ENCODE results near the gene TSPAN15. TPM values are rescaled to one million over a fixed set of nuclear protein-coding genes. Genes with fewer than 3 reads are reported as not detected.

Gene TSPAN15
- total RNA-seq, 2 experiments from 2014 or later = 0.58 to 1.2 TPM

- CTCF ChIA-PET = no interaction called here
- H3K4me3 Mint-ChIP-seq = no peak overlapping the region
- ATAC-seq (no peak), DNase-seq (no peak)
- intact Hi-C loops (cut with micrococcal nuclease) = no loop called here
- no peaks in the 10 kb centered on the region for H3K9me3 Mint-ChIP-seq
- POLR2A ChIA-PET = no interaction called here
- TF ChIP-seq CTCF (IDR thresholded peaks at IDR 0.05) = no peak
- H3K27ac Mint-ChIP-seq = no peak overlapping the region
- no peaks in the 10 kb centered on the region for H3K4me1 Mint-ChIP-seq (ENCODE audit: low read depth)
- H3K27me3 Mint-ChIP-seq = peaks cover 2% of the 10 kb centered on the region
- H3K36me3 Mint-ChIP-seq (ENCODE audit: low read depth) = no peaks in the 10 kb centered on the region
Measured at GRCh38 chr10:69477968-69478597, 26.8 kb downstream of the TSPAN15 start.

GRCh38 chr10:69479240-69480067, 28.2 kb downstream of the TSPAN15 start:
- TF ChIP-seq CTCF (IDR thresholded peaks at IDR 0.05) = no peak
- no peak overlapping the region for H3K27ac Mint-ChIP-seq
- DNase-seq = no peak
- CTCF ChIA-PET = interaction anchor here (0.7 kb wide), 1 partner anchor 111 kb away, joined by 3 read pairs; no protein-coding TSS in a partner anchor
- H3K36me3 Mint-ChIP-seq (ENCODE audit: low read depth) = no peaks in the 10 kb centered on the region
- no peaks in the 10 kb centered on the region for H3K4me1 Mint-ChIP-seq (ENCODE audit: low read depth)
- POLR2A ChIA-PET = no interaction called here
- intact Hi-C loops (cut with micrococcal nuclease) = no loop called here
- no peak for ATAC-seq
- no peaks in the 10 kb centered on the region for H3K27me3 Mint-ChIP-seq
- no peaks in the 10 kb centered on the region for H3K9me3 Mint-ChIP-seq
- H3K4me3 Mint-ChIP-seq = no peak overlapping the region

DNA sequence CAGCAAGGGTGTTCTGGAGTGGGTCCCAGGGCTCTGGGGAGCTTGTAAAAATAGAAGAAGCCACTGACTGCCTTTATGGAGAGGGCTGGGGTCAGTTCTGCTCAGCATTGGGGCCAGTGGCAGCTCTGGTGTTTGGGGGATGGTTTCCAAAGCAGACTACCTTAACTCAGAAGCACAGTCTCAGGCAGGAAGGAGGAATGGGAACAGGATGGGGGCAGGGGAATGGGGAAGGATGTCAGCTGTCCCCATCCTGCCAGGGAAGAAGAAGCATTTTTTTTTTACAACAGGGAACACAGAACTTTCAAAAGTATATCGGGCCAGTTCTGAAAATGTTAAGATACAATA, 28.8 kb downstream of the TSPAN15 start:
- intact Hi-C loops (cut with micrococcal nuclease) = no loop called here
- ChIA-PET POLR2A (no interaction called here), CTCF (no interaction called here)
- Mint-ChIP-seq H3K27me3 (no peaks in the 10 kb centered on the region), H3K4me3 (no peak overlapping the region), H3K36me3 (ENCODE audit: low read depth) (no peaks in the 10 kb centered on the region), H3K27ac (no peak overlapping the region), H3K4me1 (ENCODE audit: low read depth) (no peaks in the 10 kb centered on the region), H3K9me3 (no peaks in the 10 kb centered on the region)
- no peak for ATAC-seq
- no peak for TF ChIP-seq CTCF (IDR thresholded peaks at IDR 0.05)
- DNase-seq = no peak

GRCh38 chr10:69481305-69481704, 30.0 kb downstream of the TSPAN15 start:
- no peaks in the 10 kb centered on the region for H3K9me3 Mint-ChIP-seq
- no peak for DNase-seq
- H3K4me1 Mint-ChIP-seq (ENCODE audit: low read depth) = no peaks in the 10 kb centered on the region
- H3K36me3 Mint-ChIP-seq (ENCODE audit: low read depth) = no peaks in the 10 kb centered on the region
- no peak for TF ChIP-seq CTCF (IDR thresholded peaks at IDR 0.05)
- CTCF ChIA-PET = no interaction called here
- POLR2A ChIA-PET = no interaction called here
- intact Hi-C loops (cut with micrococcal nuclease) = no loop called here
- no peak for ATAC-seq
- no peak overlapping the region for H3K4me3 Mint-ChIP-seq
- H3K27ac Mint-ChIP-seq = no peak overlapping the region
- H3K27me3 Mint-ChIP-seq = no peaks in the 10 kb centered on the region

- intact Hi-C loops (cut with micrococcal nuclease) = no loop called here
- no peaks in the 10 kb centered on the region for H3K4me1 Mint-ChIP-seq (ENCODE audit: low read depth)
- H3K27ac Mint-ChIP-seq = no peak overlapping the region
- no peaks in the 10 kb centered on the region for H3K9me3 Mint-ChIP-seq
- DNase-seq = no peak
- H3K4me3 Mint-ChIP-seq = no peak overlapping the region
- ChIA-PET POLR2A (no interaction called here), CTCF (no interaction called here)
- H3K27me3 Mint-ChIP-seq = no peaks in the 10 kb centered on the region
- ATAC-seq = no peak
- H3K36me3 Mint-ChIP-seq (ENCODE audit: low read depth) = no peaks in the 10 kb centered on the region
- TF ChIP-seq CTCF (IDR thresholded peaks at IDR 0.05) = no peak
Measured at GRCh38 chr10:69481811-69482524, 30.7 kb downstream of the TSPAN15 start.
